Type B pancreatic cell (in vitro differentiated cells): ENCODE measurements around the gene RRP8. TPM values are rescaled to one million over a fixed set of nuclear protein-coding genes. Genes with fewer than 3 reads are reported as not detected.

Experiments used
- DNase-seq: peaks from one replicate; pipeline ENCODE4 v3.0.0; 2021; ENCODE audit warnings: mixed read lengths; ENCODE audit not compliant: unreplicated experiment; ENCODE audit errors: extremely low spot score
- H3K27ac Mint-ChIP-seq: 2 replicates; pipeline ENCODE4 v1.8.0; 2021; ENCODE audit warnings: mild to moderate bottlenecking, mixed read lengths
- H3K27me3 Mint-ChIP-seq: 2 replicates; pipeline ENCODE4 v1.8.0; 2021; ENCODE audit warnings: mixed read lengths
- H3K36me3 Mint-ChIP-seq: 2 replicates; pipeline ENCODE4 v1.8.0; 2021; ENCODE audit warnings: mixed read lengths
- H3K4me1 Mint-ChIP-seq: one replicate; pipeline ENCODE4 v1.8.0; 2021; ENCODE audit warnings: mixed read lengths; ENCODE audit not compliant: unreplicated experiment
- H3K4me3 Mint-ChIP-seq: 2 replicates; pipeline ENCODE4 v1.8.0; 2021; ENCODE audit warnings: mild to moderate bottlenecking, mixed read lengths
- H3K9me3 Mint-ChIP-seq: 2 replicates; pipeline ENCODE4 v1.8.0; 2021; ENCODE audit warnings: mixed read lengths
- CTCF ChIP-seq: fragments of 200-600 bp; sonication (generic); conservative IDR thresholded peaks from 2 replicates; pipeline ENCODE4 v1.5.0; 2021; ENCODE audit warnings: antibody characterized with exemption, mild to moderate bottlenecking
- total RNA-seq: library from RNA; stranded (reverse); gene quantifications from 2 replicates; pipeline ENCODE4 v1.2.1, GENCODE V29; 2021; ENCODE audit warnings: low replicate concordance

Gene RRP8
- total RNA-seq, 1 donor from 2014 or later: 23.5 TPM

DNA sequence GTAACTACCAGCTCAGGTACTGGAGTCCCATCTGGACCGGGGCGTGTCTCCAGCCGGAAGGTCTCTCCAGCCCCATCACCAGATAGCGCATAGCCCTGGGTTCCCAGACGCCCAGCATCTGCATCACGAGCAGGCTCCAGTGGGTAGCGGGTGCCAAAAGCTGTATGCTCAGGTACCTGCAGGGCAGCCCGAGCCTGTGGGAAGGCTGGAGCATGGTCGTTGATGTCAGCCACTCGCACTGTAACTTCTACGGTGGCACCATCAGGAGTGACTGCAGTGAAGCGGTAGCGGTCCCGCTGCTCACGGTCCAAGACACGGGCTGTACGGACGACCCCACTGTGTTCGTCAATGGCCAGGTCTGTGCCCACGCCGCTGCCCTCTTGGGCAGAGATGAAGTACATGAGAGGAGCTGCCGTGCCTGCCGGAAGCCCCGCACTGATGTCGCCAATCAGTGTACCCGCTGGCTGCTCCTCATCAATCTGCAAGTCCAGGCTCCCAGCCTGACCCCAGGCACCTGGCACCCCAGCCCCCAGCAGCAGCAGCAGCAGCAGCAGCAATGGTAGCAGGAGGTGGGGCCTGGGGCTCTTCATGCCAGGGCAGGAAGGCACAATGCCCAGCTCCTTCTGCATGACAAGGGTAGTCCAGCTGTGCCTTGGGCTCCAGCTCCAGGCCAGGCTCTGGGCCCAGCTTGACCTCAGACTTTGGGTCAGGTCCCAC is 37.7 kb upstream of the RRP8 start:
- Mint-ChIP-seq H3K27ac (no peak overlapping the region), H3K4me3 (no peak overlapping the region), H3K36me3 (no peaks in the 10 kb centered on the region), H3K9me3 (no peaks in the 10 kb centered on the region), H3K4me1 (no peaks in the 10 kb centered on the region), H3K27me3 (no peaks in the 10 kb centered on the region)
- DNase-seq: no peak
- no peak for TF ChIP-seq CTCF

DNA sequence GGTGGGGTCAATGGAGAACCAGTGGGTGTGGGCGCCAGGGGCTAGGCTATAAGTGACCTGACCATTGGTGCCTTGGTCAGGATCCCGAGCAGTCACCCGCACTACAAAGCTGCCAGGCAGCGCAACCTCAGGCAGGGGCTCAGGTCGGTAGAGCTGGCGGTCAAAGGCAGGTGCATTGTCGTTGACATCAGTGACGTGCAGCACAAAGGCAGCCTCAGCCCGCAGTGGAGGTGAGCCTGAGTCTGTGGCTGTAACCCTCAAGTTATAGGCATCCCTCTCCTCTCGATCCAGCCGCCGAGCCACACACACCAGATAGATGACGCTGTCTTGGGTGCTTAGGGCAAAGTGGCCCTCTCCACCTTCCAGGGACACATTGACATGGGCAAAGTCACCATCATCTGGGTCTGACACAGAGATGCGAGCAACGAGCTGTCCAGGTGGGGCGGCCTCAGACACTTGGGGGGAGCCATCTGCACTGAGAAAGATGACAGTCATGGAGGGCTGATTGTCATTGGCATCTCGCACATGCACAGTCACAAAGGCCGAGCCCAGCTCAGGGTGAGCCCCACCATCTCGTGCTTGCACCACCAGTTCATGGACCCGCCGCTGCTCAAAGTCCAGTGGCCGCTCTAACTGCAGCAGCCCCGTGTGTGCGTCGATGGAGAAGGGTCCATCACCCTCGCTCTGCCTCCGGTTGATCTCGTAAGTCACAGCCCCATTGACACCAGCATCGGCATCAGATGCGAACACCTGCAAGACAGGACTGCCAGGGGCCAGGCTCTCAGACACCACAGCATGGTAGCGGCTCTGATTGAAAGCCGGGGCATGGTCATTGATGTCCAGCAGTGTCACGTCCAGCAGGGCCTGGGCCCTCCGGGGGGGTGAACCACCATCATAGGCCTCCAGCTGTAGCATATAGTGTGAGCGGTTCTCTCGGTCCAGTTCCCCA is 36.9 kb upstream of the RRP8 start:
- H3K9me3 Mint-ChIP-seq: no peaks in the 10 kb centered on the region
- no peaks in the 10 kb centered on the region for H3K27me3 Mint-ChIP-seq
- TF ChIP-seq CTCF: no peak
- H3K4me1 Mint-ChIP-seq: peaks cover 2% of the 10 kb centered on the region
- no peak overlapping the region for H3K4me3 Mint-ChIP-seq
- H3K27ac Mint-ChIP-seq: no peak overlapping the region
- no peaks in the 10 kb centered on the region for H3K36me3 Mint-ChIP-seq
- DNase-seq: no peak

- Mint-ChIP-seq H3K9me3 (no peaks in the 10 kb centered on the region), H3K27ac (no peak overlapping the region), H3K36me3 (peaks cover under 1% of the 10 kb centered on the region), H3K4me1 (peaks cover 8% of the 10 kb centered on the region), H3K27me3 (no peaks in the 10 kb centered on the region), H3K4me3 (no peak overlapping the region)
- TF ChIP-seq CTCF: no peak
- no peak for DNase-seq
Measured at GRCh38 chr11:6638429-6638828, 35.0 kb upstream of the RRP8 start.

GRCh38 chr11:6637871-6638270 is 34.5 kb upstream of the RRP8 start:
- no peak for TF ChIP-seq CTCF
- Mint-ChIP-seq H3K9me3 (no peaks in the 10 kb centered on the region), H3K4me3 (no peak overlapping the region), H3K27me3 (no peaks in the 10 kb centered on the region), H3K27ac (no peak overlapping the region), H3K4me1 (peaks cover 8% of the 10 kb centered on the region), H3K36me3 (peaks cover 3% of the 10 kb centered on the region)
- no peak for DNase-seq

DNA sequence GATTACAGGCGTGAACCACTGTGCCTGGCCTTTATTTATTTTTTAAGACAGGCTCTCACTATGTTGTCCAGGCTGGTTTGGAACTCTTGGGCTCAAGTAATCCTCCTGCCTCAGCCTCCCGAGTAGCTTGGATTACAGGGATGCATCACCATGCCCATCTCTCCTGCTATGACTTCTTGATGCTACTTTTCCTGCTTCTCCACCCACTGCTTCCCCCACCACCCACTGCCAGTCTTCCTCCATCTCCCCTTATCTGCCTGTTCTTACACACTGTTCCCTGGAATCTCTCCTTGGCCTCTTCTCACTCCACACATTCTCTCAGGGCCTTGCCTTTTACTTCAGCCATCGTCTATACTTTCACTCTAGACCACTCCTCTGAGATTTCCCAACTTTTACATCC is 33.1 kb upstream of the RRP8 start:
- Mint-ChIP-seq H3K4me1 (peaks cover 8% of the 10 kb centered on the region), H3K4me3 (no peak overlapping the region), H3K36me3 (peaks cover 5% of the 10 kb centered on the region), H3K27me3 (peaks cover 4% of the 10 kb centered on the region), H3K9me3 (no peaks in the 10 kb centered on the region), H3K27ac (no peak overlapping the region)
- DNase-seq: no peak
- TF ChIP-seq CTCF: no peak
